K562 (cell line): ENCODE measurements around the gene PLEK2. TPM values are rescaled to one million over a fixed set of nuclear protein-coding genes. Genes with fewer than 3 reads are reported as not detected.

Source experiments
- CBX2 ChIP-seq: fragments of 200-600 bp; sonication (generic); IDR thresholded peaks from one replicate; pipeline ENCODE4 v1.6.1; 2012; ENCODE audit warnings: mild to moderate bottlenecking, low read length, inconsistent platforms; ENCODE audit not compliant: insufficient read depth, poor library complexity, severe bottlenecking
- CREBBP ChIP-seq: IDR thresholded peaks from one replicate; pipeline ENCODE4 v1.6.1; 2012; ENCODE audit warnings: low read depth, mild to moderate bottlenecking, control low read depth, inconsistent platforms, low read length
- KLF10 ChIP-seq: fragments of 250-450 bp; sonication (Bioruptor Pico); IDR thresholded peaks from 2 replicates; pipeline ENCODE4 v1.6.1; 2021; ENCODE audit warnings: matching md5 sums
- MCM5 ChIP-seq: fragments of 450-650 bp; IDR thresholded peaks from 2 replicates; pipeline ENCODE4 v1.6.1; 2016; ENCODE audit warnings: low read depth
- PHTF2 ChIP-seq: fragments of 250-450 bp; sonication (Bioruptor Pico); IDR thresholded peaks from 2 replicates; pipeline ENCODE4 v1.5.0; 2021; ENCODE audit warnings: mild to moderate bottlenecking
- POLR2AphosphoS5 ChIP-seq: IDR thresholded peaks from 2 replicates; pipeline ENCODE4 v1.6.1; 2011; ENCODE audit warnings: mild to moderate bottlenecking, low read depth, low read length, moderate library complexity; ENCODE audit not compliant: control insufficient read depth, insufficient read depth
- RBFOX2 ChIP-seq: fragments of 200-400 bp; formaldehyde crosslinking; IDR thresholded peaks from 2 replicates; pipeline ENCODE4 v1.6.1; 2017; ENCODE audit warnings: low read depth, mild to moderate bottlenecking, low read length, moderate library complexity
- RHOXF2B ChIP-seq: fragments of 250-450 bp; sonication (Bioruptor Pico); conservative IDR thresholded peaks from 2 replicates; pipeline ENCODE4 v1.5.1; 2021
- SNRNP70 ChIP-seq: fragments of 200-400 bp; formaldehyde crosslinking; optimal IDR thresholded peaks from 2 replicates; pipeline ENCODE3; 2017; ENCODE audit warnings: low read depth, low read length
- SRF ChIP-seq, 2 experiments: fragments of 250-450, 450-650 bp in 1 of 2; sonication (Bioruptor Pico) in 1 of 2; sonication (generic) in 1 of 2; formaldehyde crosslinking; IDR thresholded peaks; 2 replicates each; pipeline versions ENCODE4 v1.5.0 to v1.5.1; 2020 to 2022; ENCODE audit warnings: mild to moderate bottlenecking in 1 of 2, missing genetic modification reagents in 1 of 2
- STAT5B ChIP-seq: fragments of 250-450 bp; sonication (Bioruptor Pico); IDR thresholded peaks from 2 replicates; pipeline ENCODE4 v1.8.0; 2021; ENCODE audit warnings: mild to moderate bottlenecking, inconsistent platforms
- TEAD4 ChIP-seq, 2 experiments: sonication (generic) in 1 of 2; formaldehyde crosslinking in 1 of 2; IDR thresholded peaks; 2 replicates each; pipeline versions ENCODE4 v1.6.1 to v1.8.0; 2012 to 2022; ENCODE audit warnings: borderline replicate concordance in 1 of 2, inconsistent platforms in 1 of 2, low read length in 1 of 2, mild to moderate bottlenecking in 1 of 2, missing genetic modification reagents in 1 of 2
- ZNF134 ChIP-seq: fragments of 250-450 bp; sonication (Bioruptor Pico); conservative IDR thresholded peaks from 2 replicates; pipeline ENCODE4 v1.4.0; 2020
- ZNF184 ChIP-seq: sonication (generic); formaldehyde crosslinking; IDR thresholded peaks from 2 replicates; pipeline ENCODE4 v1.5.0; 2020; ENCODE audit warnings: missing genetic modification reagents
- ZNF224 ChIP-seq: sonication (generic); formaldehyde crosslinking; IDR thresholded peaks from 2 replicates; pipeline ENCODE4 v1.8.0; 2022; ENCODE audit warnings: mild to moderate bottlenecking, missing genetic modification reagents
- polyA plus RNA-seq, 8 experiments: library from polyadenylated mRNA; depleted of rRNA in 4 of 8; stranded (reverse) in 5 of 8; unstranded in 3 of 8; fragments of >200 nt; fragmentation: Nextera tagmentation in 2 of 8; fragmentation: Illumina TruSeq in 1 of 8; extraction: Ambion mirVana in 2 of 8; extraction: Trizol in 1 of 8; gene quantifications; 2 replicates each; pipeline versions ENCODE4 v1.2.1 to v1.2.3, GENCODE V29; 2011 to 2014; ENCODE audit warnings: inconsistent platforms in 1 of 8, missing spikeins in 1 of 8
- total RNA-seq, 7 experiments: library from RNA; depleted of rRNA in 6 of 7; stranded (reverse); fragments of >200 nt in 6 of 7; fragmentation: Illumina TruSeq in 2 of 7; extraction: Trizol in 2 of 7; gene quantifications; 2 replicates each; pipeline versions ENCODE4 v1.2.1 to v1.2.3, GENCODE V29; 2011 to 2021; ENCODE audit warnings: low replicate concordance in 1 of 7
- TF ChIP-seq, protein P1 (sequence below): fragments of 250-450 bp; sonication (Bioruptor Pico); IDR thresholded peaks from 2 replicates; pipeline ENCODE4 v1.4.0; 2020
- TF ChIP-seq, protein P2 (sequence below): fragments of 450-650 bp; IDR thresholded peaks from 2 replicates; pipeline ENCODE4 v1.6.1; 2018; ENCODE audit not compliant: partially characterized antibody

PLEK2 gene
- total and polyA plus RNA-seq, 9 of the 15 experiments (the other 6 are each of a cell fraction or from before 2014, with no cell fraction given), result not detected

DNA sequence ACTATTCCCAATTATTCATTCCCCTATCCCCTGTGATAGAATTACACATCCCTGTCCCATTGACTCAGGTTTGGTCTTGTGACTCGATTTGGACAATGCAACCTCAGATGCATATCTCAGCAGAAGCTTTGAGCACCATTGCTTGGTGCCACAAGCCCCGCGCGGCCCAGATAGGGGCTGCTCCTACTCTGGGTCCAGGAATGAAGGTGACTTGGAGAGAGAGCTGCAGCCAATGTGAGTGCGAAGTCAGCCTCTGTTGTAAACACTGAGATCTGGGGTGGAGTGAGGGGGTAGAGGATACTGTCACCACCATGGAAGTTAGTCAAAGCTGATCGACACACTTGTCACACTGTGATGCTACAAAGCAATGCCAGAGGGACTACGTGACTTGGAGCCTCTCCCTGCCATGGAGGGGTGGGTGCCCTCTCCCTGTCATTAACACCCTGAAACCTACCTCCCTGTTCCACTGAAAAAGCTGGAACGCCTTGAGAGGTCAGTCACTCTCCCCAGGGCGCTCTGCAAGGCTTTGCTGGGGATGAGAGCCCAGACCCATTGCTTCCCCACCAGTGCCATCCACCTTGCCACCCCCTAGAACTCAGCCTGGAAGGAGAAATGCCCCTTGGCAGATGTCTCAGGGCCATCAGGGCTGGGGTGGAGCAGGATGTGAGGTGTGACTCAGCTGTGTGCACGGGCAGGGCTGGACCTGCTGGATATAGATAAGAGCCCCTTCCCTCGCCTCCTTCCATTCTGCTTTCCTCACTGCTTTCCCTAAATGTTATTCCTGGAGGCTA, 6.6 kb upstream of the PLEK2 start (continued):
- TF ChIP-seq, protein P1, sequence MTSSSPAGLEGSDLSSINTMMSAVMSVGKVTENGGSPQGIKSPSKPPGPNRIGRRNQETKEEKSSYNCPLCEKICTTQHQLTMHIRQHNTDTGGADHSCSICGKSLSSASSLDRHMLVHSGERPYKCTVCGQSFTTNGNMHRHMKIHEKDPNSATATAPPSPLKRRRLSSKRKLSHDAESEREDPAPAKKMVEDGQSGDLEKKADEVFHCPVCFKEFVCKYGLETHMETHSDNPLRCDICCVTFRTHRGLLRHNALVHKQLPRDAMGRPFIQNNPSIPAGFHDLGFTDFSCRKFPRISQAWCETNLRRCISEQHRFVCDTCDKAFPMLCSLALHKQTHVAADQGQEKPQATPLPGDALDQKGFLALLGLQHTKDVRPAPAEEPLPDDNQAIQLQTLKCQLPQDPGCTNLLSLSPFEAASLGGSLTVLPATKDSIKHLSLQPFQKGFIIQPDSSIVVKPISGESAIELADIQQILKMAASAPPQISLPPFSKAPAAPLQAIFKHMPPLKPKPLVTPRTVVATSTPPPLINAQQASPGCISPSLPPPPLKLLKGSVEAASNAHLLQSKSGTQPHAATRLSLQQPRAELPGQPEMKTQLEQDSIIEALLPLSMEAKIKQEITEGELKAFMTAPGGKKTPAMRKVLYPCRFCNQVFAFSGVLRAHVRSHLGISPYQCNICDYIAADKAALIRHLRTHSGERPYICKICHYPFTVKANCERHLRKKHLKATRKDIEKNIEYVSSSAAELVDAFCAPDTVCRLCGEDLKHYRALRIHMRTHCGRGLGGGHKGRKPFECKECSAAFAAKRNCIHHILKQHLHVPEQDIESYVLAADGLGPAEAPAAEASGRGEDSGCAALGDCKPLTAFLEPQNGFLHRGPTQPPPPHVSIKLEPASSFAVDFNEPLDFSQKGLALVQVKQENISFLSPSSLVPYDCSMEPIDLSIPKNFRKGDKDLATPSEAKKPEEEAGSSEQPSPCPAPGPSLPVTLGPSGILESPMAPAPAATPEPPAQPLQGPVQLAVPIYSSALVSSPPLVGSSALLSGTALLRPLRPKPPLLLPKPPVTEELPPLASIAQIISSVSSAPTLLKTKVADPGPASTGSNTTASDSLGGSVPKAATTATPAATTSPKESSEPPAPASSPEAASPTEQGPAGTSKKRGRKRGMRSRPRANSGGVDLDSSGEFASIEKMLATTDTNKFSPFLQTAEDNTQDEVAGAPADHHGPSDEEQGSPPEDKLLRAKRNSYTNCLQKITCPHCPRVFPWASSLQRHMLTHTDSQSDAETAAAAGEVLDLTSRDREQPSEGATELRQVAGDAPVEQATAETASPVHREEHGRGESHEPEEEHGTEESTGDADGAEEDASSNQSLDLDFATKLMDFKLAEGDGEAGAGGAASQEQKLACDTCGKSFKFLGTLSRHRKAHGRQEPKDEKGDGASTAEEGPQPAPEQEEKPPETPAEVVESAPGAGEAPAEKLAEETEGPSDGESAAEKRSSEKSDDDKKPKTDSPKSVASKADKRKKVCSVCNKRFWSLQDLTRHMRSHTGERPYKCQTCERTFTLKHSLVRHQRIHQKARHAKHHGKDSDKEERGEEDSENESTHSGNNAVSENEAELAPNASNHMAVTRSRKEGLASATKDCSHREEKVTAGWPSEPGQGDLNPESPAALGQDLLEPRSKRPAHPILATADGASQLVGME (CRISPR knock-in tag), result no peak
- no peak for TF ChIP-seq CBX2
- no peak for TF ChIP-seq ZNF224
- no peak for TF ChIP-seq CREBBP
- no peak for TF ChIP-seq KLF10 (CRISPR knock-in tag)
- TF ChIP-seq RBFOX2, result no peak
- peak; percentile 61; the same call in 1 of the 2 replicates for TF ChIP-seq POLR2AphosphoS5
- TF ChIP-seq PHTF2 (CRISPR knock-in tag), result no peak
- no peak for TF ChIP-seq ZNF184 (CRISPR knock-in tag)
- TF ChIP-seq SRF (CRISPR knock-in tag; IDR thresholded peaks at IDR 0.05), result no peak
- TF ChIP-seq, protein P2, sequence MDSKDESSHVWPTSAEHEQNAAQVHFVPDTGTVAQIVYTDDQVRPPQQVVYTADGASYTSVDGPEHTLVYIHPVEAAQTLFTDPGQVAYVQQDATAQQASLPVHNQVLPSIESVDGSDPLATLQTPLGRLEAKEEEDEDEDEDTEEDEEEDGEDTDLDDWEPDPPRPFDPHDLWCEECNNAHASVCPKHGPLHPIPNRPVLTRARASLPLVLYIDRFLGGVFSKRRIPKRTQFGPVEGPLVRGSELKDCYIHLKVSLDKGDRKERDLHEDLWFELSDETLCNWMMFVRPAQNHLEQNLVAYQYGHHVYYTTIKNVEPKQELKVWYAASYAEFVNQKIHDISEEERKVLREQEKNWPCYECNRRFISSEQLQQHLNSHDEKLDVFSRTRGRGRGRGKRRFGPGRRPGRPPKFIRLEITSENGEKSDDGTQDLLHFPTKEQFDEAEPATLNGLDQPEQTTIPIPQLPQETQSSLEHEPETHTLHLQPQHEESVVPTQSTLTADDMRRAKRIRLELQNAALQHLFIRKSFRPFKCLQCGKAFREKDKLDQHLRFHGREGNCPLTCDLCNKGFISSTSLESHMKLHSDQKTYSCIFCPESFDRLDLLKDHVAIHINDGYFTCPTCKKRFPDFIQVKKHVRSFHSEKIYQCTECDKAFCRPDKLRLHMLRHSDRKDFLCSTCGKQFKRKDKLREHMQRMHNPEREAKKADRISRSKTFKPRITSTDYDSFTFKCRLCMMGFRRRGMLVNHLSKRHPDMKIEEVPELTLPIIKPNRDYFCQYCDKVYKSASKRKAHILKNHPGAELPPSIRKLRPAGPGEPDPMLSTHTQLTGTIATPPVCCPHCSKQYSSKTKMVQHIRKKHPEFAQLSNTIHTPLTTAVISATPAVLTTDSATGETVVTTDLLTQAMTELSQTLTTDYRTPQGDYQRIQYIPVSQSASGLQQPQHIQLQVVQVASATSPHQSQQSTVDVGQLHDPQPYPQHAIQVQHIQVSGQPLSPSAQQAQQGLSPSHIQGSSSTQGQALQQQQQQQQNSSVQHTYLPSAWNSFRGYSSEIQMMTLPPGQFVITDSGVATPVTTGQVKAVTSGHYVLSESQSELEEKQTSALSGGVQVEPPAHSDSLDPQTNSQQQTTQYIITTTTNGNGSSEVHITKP, result no peak
- peak; percentile 88 for TF ChIP-seq TEAD4 (IDR thresholded peaks at IDR 0.05; ENCODE audit: low read length)
- TF ChIP-seq TEAD4 (CRISPR knock-in tag; IDR thresholded peaks at IDR 0.05; ENCODE audit: borderline replicate concordance), result no peak
- no peak for TF ChIP-seq SNRNP70
- no peak for TF ChIP-seq STAT5B (CRISPR knock-in tag)
- no peak for TF ChIP-seq MCM5
- no peak for TF ChIP-seq RHOXF2B (CRISPR knock-in tag)
- TF ChIP-seq ZNF134 (CRISPR knock-in tag), result no peak
